SU-DHL-6 (cell line): Measurements from ENCODE around the gene ANKRD22.

Experiments used
- EZH2phosphoT487 ChIP-seq: fragments of 200-600 bp; sonication (generic), shearing (Covaris generic); conservative IDR thresholded peaks from 2 replicates; pipeline ENCODE4 v1.6.1; 2018; ENCODE audit warnings: mild to moderate bottlenecking, antibody characterized with exemption, low read length, moderate library complexity, mixed read lengths
- TF ChIP-seq, protein P1 (sequence below): fragments of 200-600 bp; sonication (generic); IDR thresholded peaks from one replicate; pipeline ENCODE4 v1.5.1; 2017; ENCODE audit warnings: antibody characterized with exemption, mild to moderate bottlenecking, low read length, moderate library complexity; ENCODE audit not compliant: insufficient read depth, poor library complexity, severe bottlenecking

DNA sequence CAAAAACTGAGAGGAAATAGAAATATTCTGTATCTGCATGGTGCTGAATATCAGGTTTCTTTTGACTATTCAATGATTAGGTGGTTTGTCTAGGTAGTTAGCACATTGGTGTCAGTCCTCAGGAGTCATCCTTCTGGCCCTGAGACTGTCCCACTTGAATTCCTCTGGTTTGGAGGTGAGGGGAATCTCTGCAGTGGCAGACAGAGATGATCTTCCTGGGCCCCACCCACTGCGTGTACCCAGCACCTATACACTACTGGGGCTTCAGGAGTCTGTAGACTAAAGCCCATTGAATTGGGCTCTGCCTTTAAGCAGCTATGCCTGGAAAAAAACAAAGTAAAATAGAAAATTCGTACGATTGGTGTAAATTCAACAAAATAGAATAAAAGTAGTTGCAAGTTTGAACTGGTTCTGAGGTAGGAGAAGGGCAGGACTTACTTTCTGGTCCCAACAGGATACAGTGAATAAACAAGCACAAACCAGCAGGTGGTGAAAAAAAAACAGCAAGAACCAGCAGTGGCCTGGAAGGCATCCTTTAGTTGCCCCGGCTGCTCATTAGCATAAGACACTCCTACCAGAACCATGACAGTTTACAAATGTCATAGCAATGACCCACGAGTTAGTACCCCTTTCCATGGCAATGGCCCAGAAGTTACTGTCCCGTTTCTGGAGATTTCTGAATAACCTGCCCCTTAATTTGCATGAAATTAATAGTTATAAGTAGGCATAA lies 47.4 kb downstream of the ANKRD22 start:
- TF ChIP-seq, protein P1, sequence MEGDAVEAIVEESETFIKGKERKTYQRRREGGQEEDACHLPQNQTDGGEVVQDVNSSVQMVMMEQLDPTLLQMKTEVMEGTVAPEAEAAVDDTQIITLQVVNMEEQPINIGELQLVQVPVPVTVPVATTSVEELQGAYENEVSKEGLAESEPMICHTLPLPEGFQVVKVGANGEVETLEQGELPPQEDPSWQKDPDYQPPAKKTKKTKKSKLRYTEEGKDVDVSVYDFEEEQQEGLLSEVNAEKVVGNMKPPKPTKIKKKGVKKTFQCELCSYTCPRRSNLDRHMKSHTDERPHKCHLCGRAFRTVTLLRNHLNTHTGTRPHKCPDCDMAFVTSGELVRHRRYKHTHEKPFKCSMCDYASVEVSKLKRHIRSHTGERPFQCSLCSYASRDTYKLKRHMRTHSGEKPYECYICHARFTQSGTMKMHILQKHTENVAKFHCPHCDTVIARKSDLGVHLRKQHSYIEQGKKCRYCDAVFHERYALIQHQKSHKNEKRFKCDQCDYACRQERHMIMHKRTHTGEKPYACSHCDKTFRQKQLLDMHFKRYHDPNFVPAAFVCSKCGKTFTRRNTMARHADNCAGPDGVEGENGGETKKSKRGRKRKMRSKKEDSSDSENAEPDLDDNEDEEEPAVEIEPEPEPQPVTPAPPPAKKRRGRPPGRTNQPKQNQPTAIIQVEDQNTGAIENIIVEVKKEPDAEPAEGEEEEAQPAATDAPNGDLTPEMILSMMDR: no peak
- TF ChIP-seq EZH2phosphoT487: no peak
